Measurements from ENCODE around the gene TIMP1. TPM values are rescaled to one million over a fixed set of nuclear protein-coding genes. Genes with fewer than 3 reads are reported as not detected.

Gene TIMP1
- total and polyA plus RNA-seq, 10 of the 15 experiments (the other 5 are each of a cell fraction or from before 2014, with no cell fraction given): 101 to 341 (median 134) TPM

DNA sequence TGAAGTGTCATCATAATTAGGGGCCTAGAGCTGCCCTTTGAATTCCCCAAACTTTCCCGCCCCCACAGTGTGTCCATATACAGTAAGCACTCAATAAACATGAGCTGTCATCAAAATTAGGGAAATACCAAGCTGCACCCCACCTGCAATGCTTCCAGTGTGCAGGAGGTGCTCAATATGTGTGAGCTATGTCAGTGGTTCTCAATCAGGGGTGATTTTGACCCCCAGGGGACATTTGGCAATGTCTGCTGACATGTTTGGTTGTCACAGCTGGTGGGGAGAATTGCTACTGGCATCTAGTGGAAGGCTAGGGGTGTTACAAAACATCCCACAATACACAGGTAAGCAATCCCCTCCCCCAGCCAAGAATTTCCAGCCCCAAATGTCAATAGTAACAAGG, 46.7 kb downstream of the TIMP1 start (continued):
- TF ChIP-seq ZSCAN29 (IDR thresholded peaks at IDR 0.05): no peak
- no peak for TF ChIP-seq ZNF622 (IDR thresholded peaks at IDR 0.05)
- TF ChIP-seq ZNF274 (IDR thresholded peaks at IDR 0.05; ENCODE audit: insufficient read depth, insufficient read length): no peak
- TF ChIP-seq, protein P1, sequence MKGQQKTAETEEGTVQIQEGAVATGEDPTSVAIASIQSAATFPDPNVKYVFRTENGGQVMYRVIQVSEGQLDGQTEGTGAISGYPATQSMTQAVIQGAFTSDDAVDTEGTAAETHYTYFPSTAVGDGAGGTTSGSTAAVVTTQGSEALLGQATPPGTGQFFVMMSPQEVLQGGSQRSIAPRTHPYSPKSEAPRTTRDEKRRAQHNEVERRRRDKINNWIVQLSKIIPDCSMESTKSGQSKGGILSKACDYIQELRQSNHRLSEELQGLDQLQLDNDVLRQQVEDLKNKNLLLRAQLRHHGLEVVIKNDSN (IDR thresholded peaks at IDR 0.05; ENCODE audit: borderline replicate concordance, extremely low read length, insufficient read depth, low read depth, low read length): no peak
- no peak for TF ChIP-seq HSF1 (IDR thresholded peaks at IDR 0.05; ENCODE audit: low read depth, low read length)
- TF ChIP-seq EP300 (IDR thresholded peaks at IDR 0.05; ENCODE audit: borderline replicate concordance in 1 of 2, control insufficient read depth in 1 of 2, low read depth in 2 of 2, low read length in 2 of 2): no peak
- TF ChIP-seq NR2C2 (IDR thresholded peaks at IDR 0.05; ENCODE audit: borderline replicate concordance, control insufficient read depth, insufficient read length, low read depth): no peak
- TF ChIP-seq IKZF2 (IDR thresholded peaks at IDR 0.05): peak in 1 of 2 experiments; percentile 23; a peak in 1 of 4 replicates
- TF ChIP-seq, protein P2, sequence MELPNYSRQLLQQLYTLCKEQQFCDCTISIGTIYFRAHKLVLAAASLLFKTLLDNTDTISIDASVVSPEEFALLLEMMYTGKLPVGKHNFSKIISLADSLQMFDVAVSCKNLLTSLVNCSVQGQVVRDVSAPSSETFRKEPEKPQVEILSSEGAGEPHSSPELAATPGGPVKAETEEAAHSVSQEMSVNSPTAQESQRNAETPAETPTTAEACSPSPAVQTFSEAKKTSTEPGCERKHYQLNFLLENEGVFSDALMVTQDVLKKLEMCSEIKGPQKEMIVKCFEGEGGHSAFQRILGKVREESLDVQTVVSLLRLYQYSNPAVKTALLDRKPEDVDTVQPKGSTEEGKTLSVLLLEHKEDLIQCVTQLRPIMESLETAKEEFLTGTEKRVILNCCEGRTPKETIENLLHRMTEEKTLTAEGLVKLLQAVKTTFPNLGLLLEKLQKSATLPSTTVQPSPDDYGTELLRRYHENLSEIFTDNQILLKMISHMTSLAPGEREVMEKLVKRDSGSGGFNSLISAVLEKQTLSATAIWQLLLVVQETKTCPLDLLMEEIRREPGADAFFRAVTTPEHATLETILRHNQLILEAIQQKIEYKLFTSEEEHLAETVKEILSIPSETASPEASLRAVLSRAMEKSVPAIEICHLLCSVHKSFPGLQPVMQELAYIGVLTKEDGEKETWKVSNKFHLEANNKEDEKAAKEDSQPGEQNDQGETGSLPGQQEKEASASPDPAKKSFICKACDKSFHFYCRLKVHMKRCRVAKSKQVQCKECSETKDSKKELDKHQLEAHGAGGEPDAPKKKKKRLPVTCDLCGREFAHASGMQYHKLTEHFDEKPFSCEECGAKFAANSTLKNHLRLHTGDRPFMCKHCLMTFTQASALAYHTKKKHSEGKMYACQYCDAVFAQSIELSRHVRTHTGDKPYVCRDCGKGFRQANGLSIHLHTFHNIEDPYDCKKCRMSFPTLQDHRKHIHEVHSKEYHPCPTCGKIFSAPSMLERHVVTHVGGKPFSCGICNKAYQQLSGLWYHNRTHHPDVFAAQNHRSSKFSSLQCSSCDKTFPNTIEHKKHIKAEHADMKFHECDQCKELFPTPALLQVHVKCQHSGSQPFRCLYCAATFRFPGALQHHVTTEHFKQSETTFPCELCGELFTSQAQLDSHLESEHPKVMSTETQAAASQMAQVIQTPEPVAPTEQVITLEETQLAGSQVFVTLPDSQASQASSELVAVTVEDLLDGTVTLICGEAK (IDR thresholded peaks at IDR 0.05; ENCODE audit: borderline replicate concordance): no peak
- TF ChIP-seq NR2C1 (IDR thresholded peaks at IDR 0.05): no peak
- no peak for TF ChIP-seq MXI1 (IDR thresholded peaks at IDR 0.05; ENCODE audit: low read depth, low read length)
- TF ChIP-seq SUZ12 (IDR thresholded peaks at IDR 0.05; ENCODE audit: unreplicated experiment): no peak
- TF ChIP-seq, protein P3, sequence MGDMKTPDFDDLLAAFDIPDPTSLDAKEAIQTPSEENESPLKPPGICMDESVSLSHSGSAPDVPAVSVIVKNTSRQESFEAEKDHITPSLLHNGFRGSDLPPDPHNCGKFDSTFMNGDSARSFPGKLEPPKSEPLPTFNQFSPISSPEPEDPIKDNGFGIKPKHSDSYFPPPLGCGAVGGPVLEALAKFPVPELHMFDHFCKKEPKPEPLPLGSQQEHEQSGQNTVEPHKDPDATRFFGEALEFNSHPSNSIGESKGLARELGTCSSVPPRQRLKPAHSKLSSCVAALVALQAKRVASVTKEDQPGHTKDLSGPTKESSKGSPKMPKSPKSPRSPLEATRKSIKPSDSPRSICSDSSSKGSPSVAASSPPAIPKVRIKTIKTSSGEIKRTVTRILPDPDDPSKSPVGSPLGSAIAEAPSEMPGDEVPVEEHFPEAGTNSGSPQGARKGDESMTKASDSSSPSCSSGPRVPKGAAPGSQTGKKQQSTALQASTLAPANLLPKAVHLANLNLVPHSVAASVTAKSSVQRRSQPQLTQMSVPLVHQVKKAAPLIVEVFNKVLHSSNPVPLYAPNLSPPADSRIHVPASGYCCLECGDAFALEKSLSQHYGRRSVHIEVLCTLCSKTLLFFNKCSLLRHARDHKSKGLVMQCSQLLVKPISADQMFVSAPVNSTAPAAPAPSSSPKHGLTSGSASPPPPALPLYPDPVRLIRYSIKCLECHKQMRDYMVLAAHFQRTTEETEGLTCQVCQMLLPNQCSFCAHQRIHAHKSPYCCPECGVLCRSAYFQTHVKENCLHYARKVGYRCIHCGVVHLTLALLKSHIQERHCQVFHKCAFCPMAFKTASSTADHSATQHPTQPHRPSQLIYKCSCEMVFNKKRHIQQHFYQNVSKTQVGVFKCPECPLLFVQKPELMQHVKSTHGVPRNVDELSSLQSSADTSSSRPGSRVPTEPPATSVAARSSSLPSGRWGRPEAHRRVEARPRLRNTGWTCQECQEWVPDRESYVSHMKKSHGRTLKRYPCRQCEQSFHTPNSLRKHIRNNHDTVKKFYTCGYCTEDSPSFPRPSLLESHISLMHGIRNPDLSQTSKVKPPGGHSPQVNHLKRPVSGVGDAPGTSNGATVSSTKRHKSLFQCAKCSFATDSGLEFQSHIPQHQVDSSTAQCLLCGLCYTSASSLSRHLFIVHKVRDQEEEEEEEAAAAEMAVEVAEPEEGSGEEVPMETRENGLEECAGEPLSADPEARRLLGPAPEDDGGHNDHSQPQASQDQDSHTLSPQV (IDR thresholded peaks at IDR 0.05): 0 out of 2 replicates have a peak, but pooled peaks have one; percentile 39
- TF ChIP-seq PAX5 (IDR thresholded peaks at IDR 0.05; ENCODE audit: borderline replicate concordance, low read depth, low read length): no peak
- no peak for TF ChIP-seq TARDBP (IDR thresholded peaks at IDR 0.05; ENCODE audit: borderline replicate concordance)
- TF ChIP-seq, protein P4, sequence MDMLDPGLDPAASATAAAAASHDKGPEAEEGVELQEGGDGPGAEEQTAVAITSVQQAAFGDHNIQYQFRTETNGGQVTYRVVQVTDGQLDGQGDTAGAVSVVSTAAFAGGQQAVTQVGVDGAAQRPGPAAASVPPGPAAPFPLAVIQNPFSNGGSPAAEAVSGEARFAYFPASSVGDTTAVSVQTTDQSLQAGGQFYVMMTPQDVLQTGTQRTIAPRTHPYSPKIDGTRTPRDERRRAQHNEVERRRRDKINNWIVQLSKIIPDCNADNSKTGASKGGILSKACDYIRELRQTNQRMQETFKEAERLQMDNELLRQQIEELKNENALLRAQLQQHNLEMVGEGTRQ (IDR thresholded peaks at IDR 0.05; ENCODE audit: borderline replicate concordance, low read depth, low read length): no peak

Measured in GM12878 (cell line).